Measurements from ENCODE around the gene ITGA1.

Gene ITGA1

DNA sequence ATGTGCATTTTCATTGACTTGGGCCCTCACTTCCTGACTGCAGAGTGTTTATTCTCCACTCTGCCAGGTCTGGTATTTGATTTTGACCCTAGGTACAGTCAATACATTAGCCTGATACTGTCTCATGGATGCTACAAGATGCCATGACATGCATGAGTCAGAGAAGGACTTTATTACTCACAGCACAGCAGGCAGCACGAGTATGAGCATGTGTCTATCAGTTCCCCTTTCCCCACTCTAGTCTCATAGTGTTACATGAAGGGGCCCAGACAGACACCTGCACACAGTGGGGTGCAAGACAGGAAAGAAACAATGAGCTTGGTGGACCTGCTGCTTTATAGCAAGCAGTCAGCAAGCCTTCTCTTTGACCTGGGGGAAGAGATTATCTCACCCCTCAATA, 221.0 kb downstream of the ITGA1 start:
- no peak overlapping the region for H3K27ac ChIP-seq

More for the DNA sequence above, 221.0 kb downstream of the ITGA1 start:
- no peak for TF ChIP-seq ZFX (IDR thresholded peaks at IDR 0.05)
- TF ChIP-seq, protein P1, sequence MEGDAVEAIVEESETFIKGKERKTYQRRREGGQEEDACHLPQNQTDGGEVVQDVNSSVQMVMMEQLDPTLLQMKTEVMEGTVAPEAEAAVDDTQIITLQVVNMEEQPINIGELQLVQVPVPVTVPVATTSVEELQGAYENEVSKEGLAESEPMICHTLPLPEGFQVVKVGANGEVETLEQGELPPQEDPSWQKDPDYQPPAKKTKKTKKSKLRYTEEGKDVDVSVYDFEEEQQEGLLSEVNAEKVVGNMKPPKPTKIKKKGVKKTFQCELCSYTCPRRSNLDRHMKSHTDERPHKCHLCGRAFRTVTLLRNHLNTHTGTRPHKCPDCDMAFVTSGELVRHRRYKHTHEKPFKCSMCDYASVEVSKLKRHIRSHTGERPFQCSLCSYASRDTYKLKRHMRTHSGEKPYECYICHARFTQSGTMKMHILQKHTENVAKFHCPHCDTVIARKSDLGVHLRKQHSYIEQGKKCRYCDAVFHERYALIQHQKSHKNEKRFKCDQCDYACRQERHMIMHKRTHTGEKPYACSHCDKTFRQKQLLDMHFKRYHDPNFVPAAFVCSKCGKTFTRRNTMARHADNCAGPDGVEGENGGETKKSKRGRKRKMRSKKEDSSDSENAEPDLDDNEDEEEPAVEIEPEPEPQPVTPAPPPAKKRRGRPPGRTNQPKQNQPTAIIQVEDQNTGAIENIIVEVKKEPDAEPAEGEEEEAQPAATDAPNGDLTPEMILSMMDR (conservative IDR thresholded peaks at IDR 0.05) = no peak
